Mammary epithelial cell (primary cell): ENCODE results near the gene DSCAML1.

ENCODE experiments used
- EZH2 ChIP-seq: IDR thresholded peaks from 2 replicates; pipeline ENCODE4 v1.6.1; 2012; ENCODE audit warnings: low read length, inconsistent platforms, borderline replicate concordance
- TF ChIP-seq, protein P1 (sequence below), 2 donors: IDR thresholded peaks in 1 of 2; conservative IDR thresholded peaks in 1 of 2; 2 replicates each; pipeline ENCODE4 v1.5.1; 2011 to 2012; ENCODE audit warnings: inconsistent platforms in 2 of 2, low read length in 2 of 2, mild to moderate bottlenecking in 2 of 2, control low read depth in 1 of 2, low read depth in 1 of 2; ENCODE audit not compliant: insufficient read depth in 1 of 2; ENCODE audit errors: extremely low read depth in 1 of 2

GRCh38 chr11:117382746-117383145 is 414.3 kb downstream of the DSCAML1 start:
- TF ChIP-seq, protein P1, sequence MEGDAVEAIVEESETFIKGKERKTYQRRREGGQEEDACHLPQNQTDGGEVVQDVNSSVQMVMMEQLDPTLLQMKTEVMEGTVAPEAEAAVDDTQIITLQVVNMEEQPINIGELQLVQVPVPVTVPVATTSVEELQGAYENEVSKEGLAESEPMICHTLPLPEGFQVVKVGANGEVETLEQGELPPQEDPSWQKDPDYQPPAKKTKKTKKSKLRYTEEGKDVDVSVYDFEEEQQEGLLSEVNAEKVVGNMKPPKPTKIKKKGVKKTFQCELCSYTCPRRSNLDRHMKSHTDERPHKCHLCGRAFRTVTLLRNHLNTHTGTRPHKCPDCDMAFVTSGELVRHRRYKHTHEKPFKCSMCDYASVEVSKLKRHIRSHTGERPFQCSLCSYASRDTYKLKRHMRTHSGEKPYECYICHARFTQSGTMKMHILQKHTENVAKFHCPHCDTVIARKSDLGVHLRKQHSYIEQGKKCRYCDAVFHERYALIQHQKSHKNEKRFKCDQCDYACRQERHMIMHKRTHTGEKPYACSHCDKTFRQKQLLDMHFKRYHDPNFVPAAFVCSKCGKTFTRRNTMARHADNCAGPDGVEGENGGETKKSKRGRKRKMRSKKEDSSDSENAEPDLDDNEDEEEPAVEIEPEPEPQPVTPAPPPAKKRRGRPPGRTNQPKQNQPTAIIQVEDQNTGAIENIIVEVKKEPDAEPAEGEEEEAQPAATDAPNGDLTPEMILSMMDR (conservative IDR thresholded peaks at IDR 0.05 in 1 of 2, IDR thresholded peaks at IDR 0.05 in 1 of 2; ENCODE audit: extremely low read depth in 1 of 2, insufficient read depth in 1 of 2, low read depth in 1 of 2, low read length in 2 of 2), result no peak
- TF ChIP-seq EZH2, result no peak
